Endothelial cell of umbilical vein (primary cell): Measurements from ENCODE around the gene EEF1AKMT3. TPM values are rescaled to one million over a fixed set of nuclear protein-coding genes. Genes with fewer than 3 reads are reported as not detected.

Source experiments
- BruUV-seq: library from RNA; stranded (reverse); fragments of 400-500 nt; replicated peaks from 2 replicates; lab custom pipeline; 2021; lab: Mats Ljungman, UMichigan
- CTCF ChIA-PET: fragments of 300-600, 350-600 bp; sonication (Branson Sonifier 250); formaldehyde crosslinking; loops from one replicate; lab custom pipeline; 2021; ENCODE audit warnings: antibody characterized with exemption, inconsistent platforms; lab: Charles Lee
- POLR2A ChIA-PET: fragments of 300-600, 350-600 bp; sonication (Branson Sonifier 250); formaldehyde crosslinking; loops from one replicate; lab custom pipeline; 2021; ENCODE audit warnings: antibody characterized with exemption, inconsistent platforms; lab: Charles Lee
- DNase-seq: peaks from one replicate; pipeline ENCODE4 v3.0.0-alpha.2; 2011; ENCODE audit warnings: low read depth, low spot score
- FAIRE-seq: peaks from 2 replicates; lab custom pipeline; 2011; peaks lifted over from hg19 to GRCh38; lab: Jason Lieb, UNC
- H2AFZ ChIP-seq: 2 replicates; pipeline ENCODE4 v1.6.0; 2012; ENCODE audit warnings: low read depth, low read length, control low read depth, inconsistent platforms
- H3K27ac ChIP-seq: 2 replicates; pipeline ENCODE4 v1.5.1; 2011; ENCODE audit warnings: low read depth, mild to moderate bottlenecking, control low read depth, low read length, moderate library complexity; ENCODE audit not compliant: insufficient read depth
- H3K27me3 ChIP-seq, 2 experiments: 2 replicates each; pipeline versions ENCODE4 v1.6.0 to v1.6.1; 2011; ENCODE audit warnings: low read length in 2 of 2, mixed read lengths in 1 of 2; ENCODE audit not compliant: control insufficient read depth in 2 of 2, insufficient read depth in 2 of 2
- H3K36me3 ChIP-seq, 2 experiments: 2 replicates in 1 of 2; 3 replicates in 1 of 2; pipeline ENCODE4 v1.5.1; 2011; ENCODE audit warnings: low read length in 2 of 2, mild to moderate bottlenecking in 1 of 2, moderate library complexity in 1 of 2; ENCODE audit not compliant: control insufficient read depth in 2 of 2, insufficient read depth in 2 of 2; ENCODE audit errors: extremely low read depth in 1 of 2
- H3K4me1 ChIP-seq: 3 replicates; pipeline ENCODE4 v1.5.1; 2011; ENCODE audit warnings: mild to moderate bottlenecking, low read length; ENCODE audit not compliant: control insufficient read depth, insufficient read depth; ENCODE audit errors: extremely low read depth
- H3K4me2 ChIP-seq: 2 replicates; pipeline ENCODE4 v1.6.1; 2011; ENCODE audit warnings: low read length, control low read depth, mixed read lengths; ENCODE audit not compliant: insufficient read depth
- H3K4me3 ChIP-seq, 3 experiments: fragments of 200-600 bp in 1 of 3; sonication (generic), shearing (Covaris generic) in 1 of 3; replicated peaks in 1 of 3; 2 replicates each; pipeline ENCODE4 v1.5.1; 2011 to 2016; ENCODE audit warnings: control low read depth in 3 of 3, low read length in 3 of 3, mild to moderate bottlenecking in 2 of 3, inconsistent platforms in 1 of 3, low read depth in 1 of 3, moderate library complexity in 1 of 3; ENCODE audit not compliant: insufficient read depth in 1 of 3
- H3K79me2 ChIP-seq: 2 replicates; pipeline ENCODE4 v1.6.0; 2012; ENCODE audit warnings: low read length, inconsistent platforms; ENCODE audit not compliant: control insufficient read depth, insufficient read depth
- H3K9ac ChIP-seq: replicated peaks from 2 replicates; pipeline ENCODE3; 2011; ENCODE audit warnings: low read length, control low read depth; ENCODE audit not compliant: insufficient read depth; ENCODE audit errors: extremely low read depth
- H3K9me1 ChIP-seq: replicated peaks from 3 replicates; pipeline ENCODE4 v1.6.0; 2011; ENCODE audit warnings: mild to moderate bottlenecking, low read length; ENCODE audit not compliant: control insufficient read depth, insufficient read depth; ENCODE audit errors: extremely low read depth
- H3K9me3 ChIP-seq: replicated peaks from 2 replicates; pipeline ENCODE4 v1.5.1; 2012; ENCODE audit warnings: low read length, inconsistent platforms; ENCODE audit not compliant: control insufficient read depth, insufficient read depth
- H4K20me1 ChIP-seq: replicated peaks from 2 replicates; pipeline ENCODE3; 2011; ENCODE audit warnings: mild to moderate bottlenecking, low read length; ENCODE audit not compliant: control insufficient read depth, insufficient read depth; ENCODE audit errors: extremely low read depth
- CTCF ChIP-seq, 2 donors: IDR thresholded peaks; 1 replicate in 1 of 2; 2 replicates in 1 of 2; pipeline ENCODE4 v1.5.1; 2011; ENCODE audit warnings: low read length in 2 of 2, mild to moderate bottlenecking in 2 of 2, moderate library complexity in 2 of 2, control low read depth in 1 of 2, inconsistent platforms in 1 of 2, low read depth in 1 of 2; ENCODE audit not compliant: insufficient read depth in 1 of 2; ENCODE audit errors: extremely low read depth in 1 of 2
- EZH2 ChIP-seq: IDR thresholded peaks from 2 replicates; pipeline ENCODE4 v1.6.1; 2012; ENCODE audit warnings: borderline replicate concordance, low read depth, mild to moderate bottlenecking, moderate library complexity, low read length, inconsistent platforms; ENCODE audit not compliant: severe bottlenecking
- FOS ChIP-seq: IDR thresholded peaks from 2 replicates; pipeline ENCODE4 v1.6.1; 2011; ENCODE audit warnings: mild to moderate bottlenecking, low read length, moderate library complexity, borderline replicate concordance; ENCODE audit not compliant: insufficient read depth
- POLR2AphosphoS5 ChIP-seq: IDR thresholded peaks from 2 replicates; pipeline ENCODE4 v1.6.1; 2012; ENCODE audit warnings: low read depth, mild to moderate bottlenecking, control low read depth, low read length, moderate library complexity; ENCODE audit not compliant: insufficient read depth
- dilution Hi-C: fragments of 300-500 bp; cut with MboI; formaldehyde crosslinking; loops from one replicate; pipeline ENCODE4 v1.15.0; 2019; ENCODE audit warnings: low sequenced_read_pairs; ENCODE audit not compliant: extremely low pct_ligation_motif_present
- intact Hi-C: fragments of 100-400 bp; cut with micrococcal nuclease; formaldehyde crosslinking; loops from one replicate; pipeline ENCODE4 v1.10.0; 2022
- polyA plus RNA-seq, 4 experiments: library from polyadenylated mRNA; depleted of rRNA in 3 of 4; stranded (reverse) in 3 of 4; unstranded in 1 of 4; fragments of >200 nt; gene quantifications; 2 replicates each; pipeline versions ENCODE4 v1.2.1 to v1.2.3, GENCODE V29; 2011 to 2012; ENCODE audit warnings: missing spikeins in 1 of 4
- total RNA-seq: library from RNA; stranded (reverse); gene quantifications from 2 replicates; pipeline ENCODE4 v1.2.3, GENCODE V29; 2021

EEF1AKMT3 gene
- total and polyA plus RNA-seq, 2 donors (not counting 3 experiments of a cell fraction or from before 2014, with no cell fraction given) = 7.9 to 8.8 TPM

DNA sequence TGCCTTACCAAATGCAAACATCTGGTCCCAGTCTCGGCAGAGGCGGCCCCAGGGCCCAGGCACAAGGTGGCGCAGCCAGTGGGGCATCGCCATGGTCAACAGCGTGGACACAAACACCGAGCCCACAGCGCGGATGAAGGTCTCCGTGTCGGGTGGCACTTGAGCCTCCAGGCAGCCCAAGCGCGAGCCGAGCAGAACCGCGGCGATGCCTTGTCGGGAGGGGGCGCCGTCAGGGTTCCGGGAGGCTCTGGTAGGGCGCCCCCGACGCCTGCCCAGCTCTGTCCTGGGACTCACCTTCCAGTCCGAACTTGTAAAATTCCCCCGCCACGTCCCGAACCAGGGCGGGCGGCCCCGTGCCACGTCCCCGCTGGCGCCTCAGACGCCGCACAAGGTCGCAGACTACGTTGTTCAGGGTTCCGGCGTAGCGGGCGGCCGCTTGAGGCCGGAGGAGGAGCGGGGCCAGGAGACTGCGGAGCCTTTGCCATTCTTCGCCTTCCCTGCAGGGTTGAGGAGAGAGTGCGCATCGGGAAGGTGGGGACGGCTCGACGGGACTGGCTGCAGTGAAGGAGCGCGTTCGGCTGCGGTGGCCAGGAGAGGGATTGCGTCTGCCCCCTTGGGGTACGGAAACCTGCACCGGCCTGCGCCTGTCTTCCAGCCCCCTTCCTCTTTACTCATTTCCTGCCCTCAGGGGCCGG lies 7.3 kb upstream of the EEF1AKMT3 start:
- peak; percentile 44 for DNase-seq
- H3K36me3 ChIP-seq = peaks cover 0 to 2% of the 10 kb centered on the region in 2 experiments
- no peak overlapping the region for H3K27ac ChIP-seq
- peaks cover 35 to 38% of the 10 kb centered on the region in 2 experiments for H3K27me3 ChIP-seq
- no peak overlapping the region for H3K9ac ChIP-seq
- peak overlapping the region in 1 of 3 experiments; percentile 23 for H3K4me3 ChIP-seq
- TF ChIP-seq EZH2 (peak; percentile 90), CTCF (IDR thresholded peaks at IDR 0.05; ENCODE audit: extremely low read depth in 1 of 2, insufficient read depth in 1 of 2, low read depth in 1 of 2, low read length in 2 of 2) (peak; percentile 34 to 57), POLR2AphosphoS5 (peak; percentile 19), FOS (no peak)
- no TSS peak for BruUV-seq
- dilution Hi-C loops (no loop called here), intact Hi-C loops (no loop called here)
- CTCF ChIA-PET = interaction anchor here (0.7 to 4.6 kb wide), 3 partner anchors 9 to 18 kb away, joined by 3 to 48 read pairs (median 3); partner anchors contain the start of genes CDK4, MARCHF9 and TSFM
- H4K20me1 ChIP-seq = no peaks in the 10 kb centered on the region
- no peaks in the 10 kb centered on the region for H3K9me3 ChIP-seq
- peaks cover 17% of the 10 kb centered on the region for H3K4me1 ChIP-seq
- peak; percentile 55 for FAIRE-seq
- no peaks in the 10 kb centered on the region for H3K9me1 ChIP-seq
- no peaks in the 10 kb centered on the region for H3K79me2 ChIP-seq
- POLR2A ChIA-PET = no interaction called here
- peak overlapping the region; percentile 30 for H2AFZ ChIP-seq
- peak overlapping the region; percentile 60 for H3K4me2 ChIP-seq
